ENCODE results near the gene RRAGC.

The RRAGC gene

GRCh38 chr1:38790422-38791163 lies 69.0 kb downstream of the RRAGC start:
- no peaks in the 10 kb centered on the region for H3K27me3 ChIP-seq (ENCODE audit: control insufficient read depth, insufficient read depth, low read length)
- H3K9me3 ChIP-seq (ENCODE audit: control insufficient read depth, low read length), result no peaks in the 10 kb centered on the region

GRCh38 chr1:38789498-38790169 lies 69.9 kb downstream of the RRAGC start:
- Histone ChIP-seq H2AFZ (no peak overlapping the region), H3K4me3 (ENCODE audit: low read depth, low read length) (no peak overlapping the region), H3K4me1 (no peaks in the 10 kb centered on the region), H3K79me2 (no peaks in the 10 kb centered on the region), H3K27ac (no peak overlapping the region), H3K4me2 (ENCODE audit: low read length) (no peak overlapping the region), H3K9me3 (ENCODE audit: control insufficient read depth, low read length) (no peaks in the 10 kb centered on the region), H3K27me3 (ENCODE audit: control insufficient read depth, insufficient read depth, low read length) (no peaks in the 10 kb centered on the region), H3K9ac (no peak overlapping the region), H3K36me3 (ENCODE audit: control insufficient read depth, insufficient read depth, low read length) (no peaks in the 10 kb centered on the region)
- no peak for TF ChIP-seq CTCF (IDR thresholded peaks at IDR 0.05)

More at GRCh38 chr1:38790422-38791163, 69.0 kb downstream of the RRAGC start:
- H3K36me3 ChIP-seq (ENCODE audit: control insufficient read depth, insufficient read depth, low read length), result no peaks in the 10 kb centered on the region
- H3K4me1 ChIP-seq, result no peaks in the 10 kb centered on the region
- H3K79me2 ChIP-seq, result no peaks in the 10 kb centered on the region
- no peak overlapping the region for H3K9ac ChIP-seq
- no peak overlapping the region for H2AFZ ChIP-seq
- H3K4me2 ChIP-seq (ENCODE audit: low read length), result no peak overlapping the region
- H3K4me3 ChIP-seq (ENCODE audit: low read depth, low read length), result no peak overlapping the region
- TF ChIP-seq CTCF (IDR thresholded peaks at IDR 0.05), result no peak
- H3K27ac ChIP-seq, result no peak overlapping the region

DNA sequence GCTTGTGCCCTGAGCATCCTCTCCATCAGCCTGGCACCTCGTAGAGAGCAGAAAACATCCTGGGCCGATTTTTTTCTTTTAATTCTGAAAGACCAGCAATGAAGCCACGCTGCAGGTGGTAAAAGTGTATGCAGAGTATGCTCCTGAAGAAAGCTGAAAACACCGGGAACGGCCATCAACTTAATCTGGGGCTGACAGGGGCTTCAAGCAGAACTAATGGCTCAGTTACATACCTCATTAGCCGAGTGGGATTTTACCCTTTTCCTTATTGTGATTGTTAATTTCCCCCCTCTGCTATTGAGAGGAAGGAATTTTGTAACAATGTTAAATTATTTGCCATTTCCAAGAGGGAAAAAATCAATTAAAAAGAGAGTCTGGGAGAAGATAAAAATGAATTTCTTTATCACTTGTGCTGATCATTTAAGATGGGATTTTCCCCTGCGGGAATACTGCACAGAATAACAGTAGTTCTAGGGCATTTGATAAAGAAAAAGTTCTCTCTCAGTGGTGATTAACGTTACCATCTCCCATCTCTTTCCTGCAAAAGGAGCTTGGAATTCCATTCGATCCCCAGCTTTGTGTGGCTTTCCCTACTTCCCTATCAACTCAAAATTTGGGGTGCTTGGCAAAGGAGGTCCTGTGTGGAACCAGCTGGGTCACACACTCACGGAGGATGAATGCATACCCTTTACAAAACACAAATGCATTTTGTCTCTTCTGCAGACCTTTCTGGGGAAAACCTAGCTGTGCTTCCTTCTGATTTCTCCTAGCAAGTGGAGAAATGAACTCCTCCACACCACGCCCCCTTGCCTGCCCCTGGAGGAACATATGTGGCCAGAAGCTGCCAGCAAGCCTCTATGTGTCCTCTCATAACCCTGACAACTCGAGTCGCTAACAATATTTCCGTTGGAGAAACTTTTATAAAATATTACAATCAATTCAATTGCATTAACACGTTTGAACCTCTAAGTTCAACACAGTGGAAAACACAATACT lies 70.9 kb downstream of the RRAGC start:
- no peaks in the 10 kb centered on the region for H3K36me3 ChIP-seq (ENCODE audit: control insufficient read depth, insufficient read depth, low read length)

More for the DNA sequence above, 70.9 kb downstream of the RRAGC start:
- no peak for TF ChIP-seq CTCF (IDR thresholded peaks at IDR 0.05)
- H3K9ac ChIP-seq, result no peak overlapping the region
- H3K4me1 ChIP-seq, result no peaks in the 10 kb centered on the region
- no peaks in the 10 kb centered on the region for H3K9me3 ChIP-seq (ENCODE audit: control insufficient read depth, low read length)
- H3K27me3 ChIP-seq (ENCODE audit: control insufficient read depth, insufficient read depth, low read length), result no peaks in the 10 kb centered on the region
- H3K4me2 ChIP-seq (ENCODE audit: low read length), result no peak overlapping the region
- no peak overlapping the region for H3K27ac ChIP-seq
- H3K79me2 ChIP-seq, result no peaks in the 10 kb centered on the region
- no peak overlapping the region for H2AFZ ChIP-seq
- no peak overlapping the region for H3K4me3 ChIP-seq (ENCODE audit: low read depth, low read length)

All from parathyroid adenoma (tissue), 2 donors.